IMR-90 (cell line): ENCODE results near the gene MND1. TPM values are rescaled to one million over a fixed set of nuclear protein-coding genes. Genes with fewer than 3 reads are reported as not detected.

ENCODE experiments used
- ATAC-seq: fragments of 200-7000 bp; cut with Tn5 transposase; 2 replicates; pipeline ENCODE4 v1.9.1; 2020; ENCODE audit warnings: low read depth, mild to moderate bottlenecking, moderate library complexity
- BruUV-seq: library from RNA; stranded (reverse); fragments of 400-500 nt; replicated peaks from 2 replicates; lab custom pipeline; 2021; lab: Mats Ljungman, UMichigan
- CTCF ChIA-PET: fragments of 300-600 bp; formaldehyde crosslinking; extraction: SDS; loops from one replicate; lab custom pipeline; 2021; ENCODE audit warnings: antibody characterized with exemption; lab: Yijun Ruan, JAX
- POLR2A ChIA-PET: fragments of 300-600 bp; sonication (Branson Sonifier 250); formaldehyde crosslinking; loops from one replicate; lab custom pipeline; 2022; ENCODE audit warnings: antibody characterized with exemption; ENCODE audit not compliant: unreplicated experiment; lab: Charles Lee
- DNase-seq: peaks from one replicate; pipeline ENCODE4 v3.0.0; 2013
- H2AFZ ChIP-seq: replicated peaks from 2 replicates; pipeline ENCODE3; 2013; ENCODE audit warnings: low read length, mild to moderate bottlenecking; ENCODE audit not compliant: poor library complexity
- H2AK5ac ChIP-seq: 2 replicates; pipeline ENCODE4 v1.6.1; 2013; ENCODE audit warnings: low read depth, low read length, inconsistent platforms
- H2AK9ac ChIP-seq: replicated peaks from 2 replicates; pipeline ENCODE3; 2013; ENCODE audit warnings: mild to moderate bottlenecking, low read depth, low read length, moderate library complexity; ENCODE audit not compliant: poor library complexity
- H2BK120ac ChIP-seq: 2 replicates; pipeline ENCODE4 v1.6.1; 2013; ENCODE audit warnings: low read depth, low read length, inconsistent platforms
- H2BK15ac ChIP-seq: 3 replicates; pipeline ENCODE4 v1.6.1; 2013; ENCODE audit warnings: low read depth, low read length, inconsistent platforms
- H2BK20ac ChIP-seq: 2 replicates; pipeline ENCODE4 v1.6.1; 2013; ENCODE audit warnings: low read depth, mild to moderate bottlenecking, inconsistent platforms, low read length, moderate library complexity
- H2BK5ac ChIP-seq: 2 replicates; pipeline ENCODE4 v1.6.1; 2013; ENCODE audit warnings: mild to moderate bottlenecking, low read depth, low read length, inconsistent platforms; ENCODE audit not compliant: poor library complexity, severe bottlenecking
- H3K14ac ChIP-seq: replicated peaks from 2 replicates; pipeline ENCODE4 v1.6.1; 2013; ENCODE audit warnings: low read depth, low read length, inconsistent platforms
- H3K18ac ChIP-seq: 2 replicates; pipeline ENCODE4 v1.6.1; 2013; ENCODE audit warnings: low read depth, low read length, control low read depth
- H3K23ac ChIP-seq: 2 replicates; pipeline ENCODE4 v1.6.1; 2013; ENCODE audit warnings: low read depth, low read length, inconsistent platforms
- H3K27ac ChIP-seq: 2 replicates; pipeline ENCODE4 v1.5.1; 2013; ENCODE audit warnings: mild to moderate bottlenecking, control low read depth, low read length; ENCODE audit not compliant: insufficient read depth
- H3K27me3 ChIP-seq: 2 replicates; pipeline ENCODE4 v1.6.1; 2013; ENCODE audit warnings: low read length; ENCODE audit not compliant: control insufficient read depth, insufficient read depth
- H3K36me3 ChIP-seq: 2 replicates; pipeline ENCODE4 v1.6.1; 2013; ENCODE audit warnings: low read length, mixed read lengths; ENCODE audit not compliant: control insufficient read depth, insufficient read depth
- H3K4ac ChIP-seq: 2 replicates; pipeline ENCODE4 v1.6.1; 2013; ENCODE audit warnings: low read depth, low read length, inconsistent platforms
- H3K4me1 ChIP-seq: 2 replicates; pipeline ENCODE4 v1.6.1; 2013; ENCODE audit warnings: low read length, mixed read lengths; ENCODE audit not compliant: control insufficient read depth, insufficient read depth
- H3K4me2 ChIP-seq: 2 replicates; pipeline ENCODE4 v1.6.1; 2013; ENCODE audit warnings: low read depth, mild to moderate bottlenecking, control low read depth, low read length, moderate library complexity
- H3K4me3 ChIP-seq: 2 replicates; pipeline ENCODE4 v1.5.1; 2013; ENCODE audit warnings: low read depth, mild to moderate bottlenecking, control low read depth, low read length, moderate library complexity; ENCODE audit not compliant: insufficient read depth
- H3K56ac ChIP-seq: 2 replicates; pipeline ENCODE4 v1.6.1; 2013; ENCODE audit warnings: low read length, inconsistent platforms; ENCODE audit not compliant: insufficient read depth; ENCODE audit errors: extremely low read depth
- H3K79me1 ChIP-seq, 2 experiments: 2 replicates each; pipeline ENCODE4 v1.6.1; 2013; ENCODE audit warnings: low read length in 2 of 2, inconsistent platforms in 1 of 2, low read depth in 1 of 2
- H3K9ac ChIP-seq: 2 replicates; pipeline ENCODE4 v1.6.1; 2013; ENCODE audit warnings: low read depth, low read length, control low read depth
- H3K9me1 ChIP-seq: 2 replicates; pipeline ENCODE4 v1.6.1; 2013; ENCODE audit warnings: low read length, inconsistent platforms; ENCODE audit not compliant: insufficient read depth
- H3K9me3 ChIP-seq: 2 replicates; pipeline ENCODE4 v1.6.1; 2013; ENCODE audit warnings: low read length; ENCODE audit not compliant: control insufficient read depth, insufficient read depth
- H4K20me1 ChIP-seq: 2 replicates; pipeline ENCODE4 v1.6.1; 2013; ENCODE audit warnings: low read length, inconsistent platforms; ENCODE audit not compliant: insufficient read depth
- H4K5ac ChIP-seq: 2 replicates; pipeline ENCODE4 v1.6.1; 2013; ENCODE audit warnings: mild to moderate bottlenecking, low read depth, low read length, control low read depth
- H4K8ac ChIP-seq, 2 experiments: 2 replicates each; pipeline ENCODE4 v1.6.1; 2013; ENCODE audit warnings: low read depth in 2 of 2, low read length in 2 of 2, control low read depth in 1 of 2, inconsistent platforms in 1 of 2
- H4K91ac ChIP-seq: 2 replicates; pipeline ENCODE4 v1.6.1; 2013; ENCODE audit warnings: low read depth, low read length, inconsistent platforms; ENCODE audit not compliant: insufficient read depth
- BHLHE40 ChIP-seq: fragments of 150-350 bp; IDR thresholded peaks from 2 replicates; pipeline ENCODE4 v1.6.1; 2016; ENCODE audit warnings: mild to moderate bottlenecking, low read depth, low read length
- CEBPB ChIP-seq: IDR thresholded peaks from 2 replicates; pipeline ENCODE4 v1.6.1; 2012; ENCODE audit warnings: low read depth, low read length, improper control_type of control experiment
- CHD1 ChIP-seq: IDR thresholded peaks from 2 replicates; pipeline ENCODE4 v1.6.1; 2012; ENCODE audit warnings: low read depth, low read length, improper control_type of control experiment
- CTCF ChIP-seq: conservative IDR thresholded peaks from 2 replicates; pipeline ENCODE4 v1.5.1; 2012; ENCODE audit warnings: mild to moderate bottlenecking, low read depth, low read length, improper control_type of control experiment
- ELK1 ChIP-seq: fragments of 150-350 bp; IDR thresholded peaks from 2 replicates; pipeline ENCODE4 v1.6.1; 2016; ENCODE audit warnings: low read depth, mild to moderate bottlenecking, low read length, moderate library complexity, borderline replicate concordance
- FOS ChIP-seq: fragments of 150-350 bp; IDR thresholded peaks from 2 replicates; pipeline ENCODE4 v1.6.1; 2016; ENCODE audit warnings: low read depth, low read length
- NFE2L2 ChIP-seq: fragments of 150-350 bp; IDR thresholded peaks from 2 replicates; pipeline ENCODE4 v1.6.1; 2016; ENCODE audit warnings: low read depth, mild to moderate bottlenecking, low read length
- RCOR1 ChIP-seq: IDR thresholded peaks from 2 replicates; pipeline ENCODE4 v1.6.1; 2012; ENCODE audit warnings: mild to moderate bottlenecking, low read length, improper control_type of control experiment; ENCODE audit not compliant: insufficient replicate concordance
- SMC3 ChIP-seq: fragments of 150-350 bp; IDR thresholded peaks from 2 replicates; pipeline ENCODE4 v1.6.1; 2016; ENCODE audit warnings: low read depth, mild to moderate bottlenecking, antibody characterized with exemption, low read length, moderate library complexity
- USF2 ChIP-seq: fragments of 150-350 bp; IDR thresholded peaks from 2 replicates; pipeline ENCODE4 v1.6.1; 2017; ENCODE audit warnings: mild to moderate bottlenecking, antibody characterized with exemption, low read length, low read depth
- WGBS, 2 experiments: methylation state at CpG; one replicate each; pipeline versions ENCODE4 v1.1.5 to v1.1.7; 2013; ENCODE audit warnings: missing lambda C conversion rate in 2 of 2; ENCODE audit not compliant: insufficient read length in 1 of 2; ENCODE audit errors: extremely low coverage in 2 of 2; 5-methylcytosine and 5-hydroxymethylcytosine counted together
- dilution Hi-C: fragments of 300-500 bp; cut with HindIII; formaldehyde crosslinking; loops from one replicate; pipeline ENCODE4 v1.14.3; 2018; ENCODE audit warnings: low sequenced_read_pairs; ENCODE audit not compliant: unreplicated experiment
- in situ Hi-C: fragments of 300-500 bp; cut with MboI; formaldehyde crosslinking; loops from 3 replicates; pipeline ENCODE4 v1.14.3; 2019; ENCODE audit warnings: low sequenced_read_pairs, inconsistent platforms, mixed read lengths
- intact Hi-C: fragments of 100-400 bp; cut with micrococcal nuclease; formaldehyde crosslinking; loops from 2 replicates; pipeline ENCODE4 v1.10.0; 2022
- polyA plus RNA-seq, 3 experiments: library from polyadenylated mRNA; depleted of rRNA; stranded (reverse); fragments of >200 nt; gene quantifications; 2 replicates each; pipeline ENCODE4 v1.2.3, GENCODE V29; 2012; ENCODE audit warnings: low replicate concordance in 1 of 3
- total RNA-seq: library from RNA; depleted of rRNA; stranded (reverse); fragments of >200 nt; gene quantifications from 2 replicates; pipeline ENCODE4 v1.2.3, GENCODE V29; 2012

MND1 gene
- total and polyA plus RNA-seq, 2 of the 4 experiments (the other 2 are of a cell fraction), result 0.36 to 3.5 TPM

GRCh38 chr4:153428941-153429475, 84.5 kb downstream of the MND1 start:
- Histone ChIP-seq H3K4ac (no peak overlapping the region), H3K27me3 (no peaks in the 10 kb centered on the region), H3K79me1 (no peaks in the 10 kb centered on the region), H3K23ac (no peak overlapping the region), H3K4me3 (no peak overlapping the region), H2BK15ac (no peak overlapping the region), H3K9ac (no peak overlapping the region), H3K56ac (no peak overlapping the region), H4K91ac (no peak overlapping the region), H3K9me1 (peaks cover 8% of the 10 kb centered on the region; the same call in 1 of the 2 replicates), H2BK120ac (no peak overlapping the region), H3K14ac (no peak overlapping the region), H2BK20ac (no peak overlapping the region), H4K8ac (no peak overlapping the region; a peak in 1 of 4 replicates), H4K20me1 (no peaks in the 10 kb centered on the region), H3K4me2 (0 out of 2 replicates have a peak overlapping the region, but pooled peaks have one; percentile 10), H2AFZ (no peak overlapping the region), H3K27ac (no peak overlapping the region), H3K18ac (no peak overlapping the region), H3K36me3 (no peaks in the 10 kb centered on the region), H2AK9ac (no peak overlapping the region), H3K9me3 (no peaks in the 10 kb centered on the region), H2BK5ac (no peak overlapping the region), H4K5ac (no peak overlapping the region), H3K4me1 (peaks cover 3% of the 10 kb centered on the region), H2AK5ac (no peak overlapping the region)
- no CpG with 5 or more reads among the region's 3 CpGs for WGBS, 2 experiments
- CTCF ChIA-PET, result interaction anchor here (0.7 kb wide), 1 partner anchor 15 kb away, joined by 3 read pairs; no protein-coding TSS in a partner anchor
- no TSS peak for BruUV-seq
- intact Hi-C loops (no loop called here), dilution Hi-C loops (no loop called here), in situ Hi-C loops (no loop called here)
- ATAC-seq (peak; percentile 82), DNase-seq (peak; percentile 18)
- TF ChIP-seq ELK1, result no peak
- TF ChIP-seq CHD1, result no peak
- no peak for TF ChIP-seq RCOR1
- TF ChIP-seq CEBPB, result no peak
- TF ChIP-seq CTCF, result no peak
- no peak for TF ChIP-seq USF2
- no peak for TF ChIP-seq SMC3
- no peak for TF ChIP-seq BHLHE40
- no peak for TF ChIP-seq NFE2L2
- TF ChIP-seq FOS, result no peak
- POLR2A ChIA-PET, result no interaction called here
